ENCODE data around the gene DIAPH1. TPM values are rescaled to one million over a fixed set of nuclear protein-coding genes. Genes with fewer than 3 reads are reported as not detected.
A peak's percentile ranks its signal among the peaks of the same experiment; 100 is the strongest.

DIAPH1 gene
- total RNA-seq, 1 donor from 2014 or later: 118 TPM

- no peaks in the 10 kb centered on the region for H3K9me3 ChIP-seq
- no peaks in the 10 kb centered on the region for H3K27me3 ChIP-seq
- peaks cover 65% of the 10 kb centered on the region for H3K4me1 ChIP-seq
- TF ChIP-seq, protein P1, sequence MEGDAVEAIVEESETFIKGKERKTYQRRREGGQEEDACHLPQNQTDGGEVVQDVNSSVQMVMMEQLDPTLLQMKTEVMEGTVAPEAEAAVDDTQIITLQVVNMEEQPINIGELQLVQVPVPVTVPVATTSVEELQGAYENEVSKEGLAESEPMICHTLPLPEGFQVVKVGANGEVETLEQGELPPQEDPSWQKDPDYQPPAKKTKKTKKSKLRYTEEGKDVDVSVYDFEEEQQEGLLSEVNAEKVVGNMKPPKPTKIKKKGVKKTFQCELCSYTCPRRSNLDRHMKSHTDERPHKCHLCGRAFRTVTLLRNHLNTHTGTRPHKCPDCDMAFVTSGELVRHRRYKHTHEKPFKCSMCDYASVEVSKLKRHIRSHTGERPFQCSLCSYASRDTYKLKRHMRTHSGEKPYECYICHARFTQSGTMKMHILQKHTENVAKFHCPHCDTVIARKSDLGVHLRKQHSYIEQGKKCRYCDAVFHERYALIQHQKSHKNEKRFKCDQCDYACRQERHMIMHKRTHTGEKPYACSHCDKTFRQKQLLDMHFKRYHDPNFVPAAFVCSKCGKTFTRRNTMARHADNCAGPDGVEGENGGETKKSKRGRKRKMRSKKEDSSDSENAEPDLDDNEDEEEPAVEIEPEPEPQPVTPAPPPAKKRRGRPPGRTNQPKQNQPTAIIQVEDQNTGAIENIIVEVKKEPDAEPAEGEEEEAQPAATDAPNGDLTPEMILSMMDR (IDR thresholded peaks at IDR 0.05): no peak
- H3K4me3 ChIP-seq: no peak overlapping the region
- intact Hi-C loops (cut with DNase I): no loop called here
- no peak for ATAC-seq
- H3K27ac ChIP-seq: no peak overlapping the region
- DNase-seq: no peak
- H3K36me3 ChIP-seq: no peaks in the 10 kb centered on the region
Observed at GRCh38 chr5:141609044-141609443, 9.8 kb downstream of the DIAPH1 start.

- no peaks in the 10 kb centered on the region for H3K27me3 ChIP-seq
- H3K27ac ChIP-seq: peak overlapping the region; percentile 20
- H3K9me3 ChIP-seq: no peaks in the 10 kb centered on the region
- DNase-seq (no peak), ATAC-seq (peak; percentile 48)
- TF ChIP-seq, protein P1 (IDR thresholded peaks at IDR 0.05): no peak
- intact Hi-C loops (cut with DNase I): no loop called here
- H3K4me3 ChIP-seq: no peak overlapping the region
- H3K4me1 ChIP-seq: peaks cover 70% of the 10 kb centered on the region
- H3K36me3 ChIP-seq: no peaks in the 10 kb centered on the region
Observed at GRCh38 chr5:141608557-141608956, 10.2 kb downstream of the DIAPH1 start.

DNA sequence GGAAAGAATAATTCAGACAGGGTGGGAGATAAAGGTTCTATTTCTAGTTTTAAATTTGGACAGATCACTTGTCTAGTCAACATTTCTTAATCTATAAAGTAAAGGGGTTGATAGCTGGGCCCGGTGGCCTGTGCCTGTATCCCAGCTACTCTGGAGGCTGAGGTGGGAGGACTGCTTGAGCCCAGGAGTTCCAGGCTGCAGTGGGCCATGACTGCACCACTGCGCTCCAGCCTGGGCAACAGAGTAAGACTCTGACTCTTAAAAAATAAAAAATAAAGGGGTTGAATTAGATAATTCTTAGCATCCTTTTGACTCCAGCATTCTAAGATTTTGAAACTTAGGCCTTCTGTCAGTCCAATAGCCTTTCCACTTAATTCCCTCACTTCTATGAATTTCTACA, 10.8 kb downstream of the DIAPH1 start:
- no peaks in the 10 kb centered on the region for H3K27me3 ChIP-seq
- no peak overlapping the region for H3K4me3 ChIP-seq
- peak overlapping the region; percentile 20 for H3K27ac ChIP-seq
- TF ChIP-seq, protein P1 (IDR thresholded peaks at IDR 0.05): no peak
- DNase-seq (no peak), ATAC-seq (no peak)
- no peaks in the 10 kb centered on the region for H3K36me3 ChIP-seq
- intact Hi-C loops (cut with DNase I): no loop called here
- no peaks in the 10 kb centered on the region for H3K9me3 ChIP-seq
- H3K4me1 ChIP-seq: peaks cover 70% of the 10 kb centered on the region

- H3K4me3 ChIP-seq: no peak overlapping the region
- DNase-seq: no peak
- TF ChIP-seq, protein P1 (IDR thresholded peaks at IDR 0.05): no peak
- peaks cover 70% of the 10 kb centered on the region for H3K4me1 ChIP-seq
- H3K36me3 ChIP-seq: no peaks in the 10 kb centered on the region
- no peaks in the 10 kb centered on the region for H3K27me3 ChIP-seq
- intact Hi-C loops (cut with DNase I): no loop called here
- H3K27ac ChIP-seq: peak overlapping the region; percentile 80
- peak; percentile 88 for ATAC-seq
- H3K9me3 ChIP-seq: no peaks in the 10 kb centered on the region
Observed at GRCh38 chr5:141605523-141606277, 13.1 kb downstream of the DIAPH1 start.

GRCh38 chr5:141603923-141604717, 14.7 kb downstream of the DIAPH1 start:
- Histone ChIP-seq H3K4me1 (peaks cover 78% of the 10 kb centered on the region), H3K36me3 (no peaks in the 10 kb centered on the region), H3K27me3 (no peaks in the 10 kb centered on the region), H3K4me3 (no peak overlapping the region), H3K27ac (peak overlapping the region; percentile 80), H3K9me3 (no peaks in the 10 kb centered on the region)
- TF ChIP-seq, protein P1 (IDR thresholded peaks at IDR 0.05): no peak
- intact Hi-C loops (cut with DNase I): no loop called here
- DNase-seq: no peak
- peak; percentile 94 for ATAC-seq

All from upper lobe of right lung (tissue), 1 donor.